ENCODE measurements around the gene CFB.

DNA sequence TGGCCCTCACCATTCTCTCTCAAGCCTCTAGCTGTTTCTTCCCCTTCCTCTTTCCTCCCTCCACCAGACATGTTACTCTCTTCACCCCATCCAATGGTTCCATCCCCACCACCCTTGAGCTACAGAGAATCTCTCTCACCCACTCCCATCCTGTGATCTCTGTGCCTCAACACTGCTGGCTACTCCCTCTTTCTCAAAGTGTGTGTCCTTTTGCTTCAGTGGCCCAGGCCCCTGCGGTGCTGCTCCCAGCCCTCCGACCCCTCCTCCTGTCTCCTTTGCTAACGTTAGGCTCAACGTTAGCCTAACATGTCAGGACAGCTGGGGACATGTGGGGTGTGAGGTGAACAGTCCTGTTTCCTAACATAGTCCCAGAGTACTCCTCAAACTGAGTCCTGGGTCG, 7.0 kb downstream of the CFB start:
- TF ChIP-seq CTCF (IDR thresholded peaks at IDR 0.05; ENCODE audit: low read length): no peak
- no peak for TF ChIP-seq EZH2 (IDR thresholded peaks at IDR 0.05; ENCODE audit: borderline replicate concordance, low read length)
